KOPT-K1 (cell line): Measurements from ENCODE around the gene RBL2.

Experiments used
- H3K27ac ChIP-seq: fragments of 200-600 bp; sonication (generic); 2 replicates; pipeline ENCODE4 v1.5.1; 2016; ENCODE audit warnings: antibody characterized with exemption, mild to moderate bottlenecking, low read depth, low read length; ENCODE audit not compliant: poor library complexity, severe bottlenecking
- H3K36me3 ChIP-seq: fragments of 200-600 bp; sonication (generic); 2 replicates; pipeline ENCODE4 v1.5.1; 2017; ENCODE audit warnings: antibody characterized with exemption, mild to moderate bottlenecking, low read length, moderate library complexity; ENCODE audit not compliant: insufficient read depth
- H3K9me3 ChIP-seq: fragments of 200-600 bp; sonication (generic); 2 replicates; pipeline ENCODE4 v1.5.1; 2017; ENCODE audit warnings: antibody characterized with exemption, low read length, mild to moderate bottlenecking; ENCODE audit not compliant: insufficient read depth, poor library complexity, severe bottlenecking

RBL2 gene

DNA sequence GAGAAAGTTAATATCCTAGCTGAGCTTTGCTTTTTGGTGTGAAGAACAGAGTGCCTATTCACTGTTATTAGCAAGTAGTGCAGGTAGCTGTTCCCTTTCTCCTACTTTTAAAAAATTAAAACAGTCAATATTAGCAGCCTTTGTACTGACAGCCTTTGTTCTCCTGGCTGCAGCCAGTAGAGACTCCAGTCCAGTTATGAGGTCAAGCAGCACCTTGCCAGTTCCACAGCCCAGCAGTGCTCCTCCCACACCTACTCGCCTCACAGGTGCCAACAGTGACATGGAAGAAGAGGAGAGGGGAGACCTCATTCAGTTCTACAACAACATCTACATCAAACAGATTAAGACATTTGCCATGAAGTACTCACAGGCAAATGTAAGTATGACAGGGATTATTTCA is 46.1 kb downstream of the RBL2 start:
- Histone ChIP-seq H3K27ac (no peak overlapping the region), H3K9me3 (no peaks in the 10 kb centered on the region), H3K36me3 (peaks cover 97% of the 10 kb centered on the region)

DNA sequence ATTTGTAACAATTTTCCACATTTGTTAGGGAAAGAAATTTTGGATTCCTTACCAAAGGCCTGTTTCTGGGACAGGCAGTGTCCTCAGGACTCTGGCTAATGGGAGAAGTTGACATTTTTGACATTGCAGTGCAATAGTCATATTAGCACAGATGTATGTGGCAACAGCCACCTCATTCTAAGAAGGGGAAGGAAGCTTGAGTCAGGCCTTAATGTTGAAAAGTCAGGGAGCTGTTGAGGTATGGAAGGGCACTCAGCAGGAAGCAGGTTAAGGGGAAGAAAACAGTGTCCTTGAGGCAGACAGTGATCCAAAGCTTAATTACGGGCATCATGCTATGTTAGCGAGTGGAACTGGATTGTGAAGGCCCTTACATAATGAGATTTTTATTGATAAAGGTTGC is 47.9 kb downstream of the RBL2 start:
- peaks cover 100% of the 10 kb centered on the region for H3K36me3 ChIP-seq
- H3K27ac ChIP-seq, result no peak overlapping the region
- H3K9me3 ChIP-seq, result no peaks in the 10 kb centered on the region

DNA sequence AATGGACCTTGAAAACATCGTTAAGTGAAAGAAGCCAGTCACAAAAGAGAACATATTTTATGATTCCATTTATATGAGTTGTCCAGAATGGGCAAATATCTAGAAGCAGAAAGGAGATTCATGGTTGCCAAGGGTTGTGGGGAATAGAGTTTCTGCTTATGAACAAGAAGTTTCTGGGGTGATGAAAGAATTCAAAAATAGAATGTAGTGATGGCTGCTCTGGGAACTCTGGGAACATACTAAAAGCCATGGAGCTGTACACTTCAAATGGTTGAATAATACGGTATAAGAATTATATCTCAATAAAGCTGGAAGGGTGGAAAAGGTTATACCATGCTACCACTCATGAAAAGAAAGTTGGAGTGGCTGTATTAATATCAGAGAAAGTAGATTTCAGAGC is 50.3 kb downstream of the RBL2 start:
- no peak overlapping the region for H3K27ac ChIP-seq
- H3K36me3 ChIP-seq, result peaks cover 100% of the 10 kb centered on the region
- no peaks in the 10 kb centered on the region for H3K9me3 ChIP-seq

DNA sequence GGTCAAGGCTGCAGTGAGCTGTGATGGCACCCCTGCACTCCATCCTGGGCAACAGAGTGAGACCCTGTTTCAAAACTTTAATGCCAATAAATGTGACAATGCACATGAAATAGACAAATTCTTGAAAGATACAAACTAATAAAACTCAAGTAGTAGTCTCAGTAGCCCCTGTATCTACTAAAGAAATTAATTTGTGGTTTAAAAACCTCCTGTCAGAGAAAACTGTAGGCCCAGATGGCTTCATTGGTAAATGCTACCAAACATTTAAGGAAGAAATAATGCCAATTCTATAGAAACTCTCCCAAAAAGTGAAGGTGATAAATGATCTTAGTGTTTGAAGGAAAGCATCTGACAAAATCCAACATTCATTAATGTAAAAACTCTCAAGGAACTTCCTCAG is 52.0 kb downstream of the RBL2 start:
- Histone ChIP-seq H3K9me3 (no peaks in the 10 kb centered on the region), H3K36me3 (peaks cover 98% of the 10 kb centered on the region)

DNA sequence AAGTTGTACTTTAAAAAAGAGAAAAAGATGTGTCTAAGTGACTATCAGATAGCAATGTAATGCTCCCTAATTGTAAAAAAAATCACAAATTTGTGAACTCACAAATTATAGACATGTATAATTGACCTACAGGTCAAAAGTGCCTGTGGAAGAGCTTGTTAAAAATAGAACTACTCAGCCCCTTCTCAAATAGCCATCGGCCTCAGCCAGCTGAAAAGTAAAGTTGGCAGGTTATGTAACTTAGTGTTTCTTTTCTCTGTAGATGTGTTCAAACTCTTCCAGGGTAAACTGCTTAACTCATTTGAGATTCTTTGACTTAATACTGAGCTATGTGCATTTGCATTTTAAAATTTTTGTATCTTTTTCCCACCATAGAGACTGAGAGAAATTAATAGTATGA is 55.5 kb downstream of the RBL2 start:
- H3K27ac ChIP-seq, result no peak overlapping the region
- peaks cover 98% of the 10 kb centered on the region for H3K36me3 ChIP-seq
- no peaks in the 10 kb centered on the region for H3K9me3 ChIP-seq

More for the DNA sequence above, 52.0 kb downstream of the RBL2 start:
- no peak overlapping the region for H3K27ac ChIP-seq

DNA sequence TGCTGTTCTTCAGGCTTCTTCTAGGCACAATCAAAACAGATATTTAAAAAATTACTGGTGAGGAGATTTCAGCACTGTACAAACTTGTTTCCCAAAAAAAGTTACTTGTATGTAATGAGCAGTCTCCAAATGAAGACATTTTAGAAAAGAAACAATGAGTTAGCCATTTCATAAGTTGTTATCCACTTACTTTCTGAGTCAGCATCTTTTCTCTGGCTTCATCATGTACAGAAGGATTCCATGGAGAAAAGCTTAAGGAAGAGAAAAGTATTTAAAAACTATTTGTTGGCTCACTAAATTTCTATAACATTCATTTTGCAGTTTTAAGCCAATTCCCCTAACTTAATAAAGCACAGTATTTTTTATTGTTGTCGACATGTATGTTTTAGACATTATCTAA is 58.2 kb downstream of the RBL2 start:
- Histone ChIP-seq H3K9me3 (no peaks in the 10 kb centered on the region), H3K27ac (no peak overlapping the region), H3K36me3 (peaks cover 98% of the 10 kb centered on the region)

DNA sequence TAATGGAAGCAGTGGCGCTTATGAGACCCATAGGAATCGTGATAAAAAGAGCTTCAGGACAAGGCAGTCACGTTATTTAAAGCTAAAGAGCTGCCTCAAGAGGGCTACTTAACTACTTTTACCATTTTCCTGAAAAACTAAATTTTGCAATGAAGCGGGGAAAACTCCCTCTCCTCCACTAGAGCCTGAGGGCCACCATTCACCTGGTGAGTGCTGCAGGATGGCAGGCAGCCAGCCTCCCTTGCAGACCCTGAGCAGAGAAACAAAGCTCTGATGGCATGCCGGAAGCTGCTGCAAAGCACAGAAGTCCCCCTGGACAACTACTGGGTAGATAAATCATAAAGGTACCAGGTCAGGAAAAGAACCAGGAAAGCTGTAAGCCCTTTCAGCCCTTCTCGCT is 60.4 kb downstream of the RBL2 start:
- Histone ChIP-seq H3K27ac (no peak overlapping the region), H3K36me3 (peaks cover 91% of the 10 kb centered on the region), H3K9me3 (no peaks in the 10 kb centered on the region)

DNA sequence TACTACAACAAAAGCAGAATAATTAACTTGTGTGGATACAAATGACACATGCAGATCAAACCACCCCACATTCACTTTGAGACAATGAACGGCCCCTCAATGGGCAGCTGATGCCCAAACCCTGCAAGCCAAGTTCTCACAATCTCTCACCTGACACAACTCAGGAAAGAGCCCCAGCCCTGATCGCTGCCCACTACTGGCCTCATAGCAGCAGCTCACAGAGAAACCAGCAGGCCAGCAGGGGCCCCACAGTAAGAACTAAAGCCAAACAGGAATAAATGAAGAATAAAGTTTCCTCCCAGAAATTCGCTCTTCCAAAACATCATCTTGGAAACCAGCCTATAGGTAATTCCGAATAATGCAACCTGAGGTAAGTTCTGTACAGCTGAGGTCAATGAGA is 61.1 kb downstream of the RBL2 start:
- no peak overlapping the region for H3K27ac ChIP-seq
- no peaks in the 10 kb centered on the region for H3K9me3 ChIP-seq
- H3K36me3 ChIP-seq, result peaks cover 85% of the 10 kb centered on the region

DNA sequence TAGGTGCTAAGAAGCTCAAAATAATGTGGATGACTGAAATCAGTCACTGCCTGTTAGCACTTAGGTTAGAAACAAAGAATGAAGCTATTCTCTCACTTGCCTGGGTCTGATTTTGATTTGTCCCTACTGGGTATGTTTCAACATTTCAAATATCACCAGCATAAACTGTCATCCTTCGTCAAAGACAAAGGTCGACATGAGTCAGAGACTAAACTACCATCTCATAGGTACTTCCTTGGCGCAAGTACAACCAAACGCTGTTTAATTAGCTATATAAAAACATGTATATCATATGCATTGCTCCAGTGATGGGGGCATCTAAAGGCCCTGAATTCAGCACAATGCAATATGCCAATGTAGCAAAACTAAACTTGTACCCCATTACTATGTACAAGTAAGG is 64.7 kb downstream of the RBL2 start:
- Histone ChIP-seq H3K36me3 (peaks cover 50% of the 10 kb centered on the region), H3K27ac (no peak overlapping the region), H3K9me3 (no peaks in the 10 kb centered on the region)

DNA sequence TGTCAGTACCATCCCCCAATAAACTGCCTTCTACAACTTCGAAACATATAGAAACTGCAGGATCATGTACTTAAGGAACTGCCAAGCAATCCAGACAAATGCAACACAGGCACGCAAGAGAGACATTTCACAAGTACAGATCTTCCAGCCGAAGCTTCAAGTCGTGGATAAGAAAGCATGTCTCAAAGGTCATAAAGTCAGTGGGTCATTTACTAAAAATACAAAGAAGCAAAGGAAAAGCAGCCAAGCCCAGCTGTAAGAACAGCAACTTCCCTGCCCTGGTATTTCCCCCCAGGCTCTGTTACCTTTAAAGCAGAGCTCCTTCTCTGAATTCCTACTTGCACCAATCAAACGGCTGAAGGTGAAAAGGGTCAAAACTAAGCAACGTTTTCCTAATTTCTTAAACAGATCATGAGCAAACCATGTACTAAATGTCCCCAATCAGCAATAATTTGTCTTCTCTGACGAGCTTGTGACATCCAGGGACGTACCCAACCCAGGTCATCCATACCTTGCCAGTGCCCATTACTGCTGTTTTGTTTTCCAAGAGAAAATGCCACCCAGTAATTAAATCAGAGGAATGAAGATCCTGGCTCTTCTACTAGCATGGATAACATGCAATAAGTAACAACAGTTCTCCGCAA is 67.1 kb downstream of the RBL2 start:
- Histone ChIP-seq H3K9me3 (no peaks in the 10 kb centered on the region), H3K27ac (no peak overlapping the region), H3K36me3 (peaks cover 26% of the 10 kb centered on the region)

DNA sequence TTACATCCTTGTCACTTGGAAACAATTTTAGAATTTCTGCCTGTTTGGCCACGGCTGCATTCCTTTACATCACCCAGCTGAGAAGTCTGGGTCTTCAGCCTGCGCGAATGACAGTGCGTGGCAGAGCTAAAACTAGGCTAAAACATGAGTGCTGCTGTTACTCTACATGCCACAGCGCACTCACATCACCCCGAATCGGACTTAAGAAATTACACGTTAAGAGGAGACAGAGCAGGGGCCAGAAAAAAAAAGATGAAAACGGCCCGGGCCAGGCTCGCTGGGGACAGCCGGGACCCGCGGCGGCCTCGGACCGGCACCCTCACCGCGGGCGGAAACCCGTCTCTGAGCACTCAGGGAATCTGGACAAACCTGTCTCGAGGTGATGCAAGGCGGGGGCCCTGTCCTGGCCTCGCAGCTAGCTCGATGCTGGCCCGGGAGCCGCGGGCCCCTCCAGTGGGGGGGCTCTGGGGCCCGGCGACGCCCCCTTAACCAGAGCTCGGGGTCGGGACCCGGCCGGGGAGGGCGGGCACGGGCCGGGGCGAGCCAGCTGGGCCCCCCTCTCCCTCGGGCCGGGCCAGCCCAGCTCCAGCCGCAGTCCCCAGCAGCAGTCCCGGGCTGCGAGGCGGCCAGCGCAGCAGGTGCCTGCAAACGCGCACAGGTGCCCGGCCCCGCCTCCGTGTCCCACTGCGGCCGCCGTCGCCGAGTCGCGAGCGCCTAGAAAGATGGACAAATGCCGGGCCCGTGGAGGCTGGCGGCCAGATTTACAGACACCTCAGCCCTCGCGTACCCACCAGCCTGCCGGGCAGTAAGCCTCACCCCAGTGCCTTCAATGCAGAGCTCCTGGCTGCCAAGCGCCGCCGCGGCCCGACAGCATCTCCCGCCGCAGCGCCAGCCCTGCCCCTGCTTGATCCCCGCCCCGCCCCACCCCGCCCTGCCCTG is 68.3 kb downstream of the RBL2 start, which contains the start of gene AKTIP:
Gene AKTIP (minus strand): TSS at position 879 of the 939 bp plus-strand sequence. CDS start 2,950 bp downstream, outside the sequence.
- peak within 1 kb of the TSS; percentile 76 for H3K27ac ChIP-seq
- peaks cover 13% of the 10 kb centered on the region for H3K36me3 ChIP-seq
- no peaks in the 10 kb centered on the region for H3K9me3 ChIP-seq

DNA sequence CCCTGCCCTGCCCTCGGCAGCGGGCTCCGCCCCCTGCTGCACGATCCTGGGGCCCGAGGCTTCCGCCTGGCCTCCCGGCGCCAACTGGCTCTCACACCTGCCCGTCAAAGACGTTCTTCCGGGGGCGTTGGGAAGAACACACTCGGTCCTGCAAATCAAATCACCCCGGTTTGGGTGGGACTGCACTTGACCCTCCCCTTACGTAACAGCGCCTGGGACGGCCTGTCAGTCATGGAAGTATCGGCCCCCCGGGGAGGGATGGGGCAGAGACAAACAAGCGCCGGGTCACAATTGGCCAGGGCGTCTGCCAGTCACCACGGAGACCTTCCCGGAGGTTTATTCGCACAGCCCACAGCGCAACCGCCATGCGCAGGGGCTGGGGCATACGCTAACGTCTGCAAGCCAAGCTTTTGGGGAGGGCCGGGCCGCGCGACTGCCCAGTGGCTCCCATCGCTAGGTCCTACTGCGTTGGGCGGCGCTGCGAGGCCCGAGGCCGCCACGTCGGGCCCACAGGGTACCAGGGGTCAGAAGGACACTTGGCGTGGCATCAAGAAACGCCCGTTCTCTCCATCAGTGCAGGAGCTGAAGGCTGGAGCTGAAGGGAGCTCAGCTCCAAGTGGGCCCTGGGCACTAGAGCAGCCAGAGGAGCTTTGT is 69.1 kb downstream of the RBL2 start:
- peak overlapping the region; percentile 76 for H3K27ac ChIP-seq

DNA sequence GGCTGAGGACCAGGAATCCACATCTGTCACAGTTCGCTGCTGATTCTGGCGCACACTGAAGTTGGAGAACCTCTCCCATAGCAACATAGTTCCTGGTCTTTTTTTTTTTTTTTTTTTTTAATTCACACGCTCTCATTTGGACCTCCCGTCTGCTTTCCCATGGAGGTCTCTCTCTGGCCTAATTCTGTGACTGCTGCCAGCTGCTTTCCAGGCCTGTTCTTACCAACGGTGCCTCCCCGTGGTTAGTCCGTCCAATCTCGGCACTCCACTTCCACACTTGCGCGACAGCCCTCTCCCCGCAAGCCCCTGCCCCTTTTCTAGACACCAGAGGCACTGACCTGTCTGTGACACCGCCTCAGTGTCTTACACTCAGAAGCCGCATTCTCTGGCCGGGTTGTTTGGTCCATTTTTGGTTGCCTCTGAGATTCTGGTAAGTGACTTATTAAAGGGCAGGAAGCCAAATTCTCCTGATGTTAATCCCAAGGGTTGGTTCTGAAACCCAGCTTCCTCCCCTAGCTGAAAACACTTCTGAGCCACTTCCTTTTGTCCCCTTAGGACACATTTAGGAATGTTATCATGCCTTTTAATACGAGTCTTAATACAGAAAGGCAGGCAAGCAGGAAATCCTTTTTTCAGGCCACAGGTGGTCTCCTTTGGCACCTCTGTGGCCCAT is 69.9 kb downstream of the RBL2 start:
- Histone ChIP-seq H3K9me3 (no peaks in the 10 kb centered on the region), H3K27ac (peak overlapping the region; percentile 76), H3K36me3 (0 out of 2 replicates have a peak, but pooled peaks cover 3% of the 10 kb centered on the region)

More for the DNA sequence above, 69.1 kb downstream of the RBL2 start:
- H3K36me3 ChIP-seq, result peaks cover 8% of the 10 kb centered on the region; the same call in 1 of the 2 replicates
- H3K9me3 ChIP-seq, result no peaks in the 10 kb centered on the region

DNA sequence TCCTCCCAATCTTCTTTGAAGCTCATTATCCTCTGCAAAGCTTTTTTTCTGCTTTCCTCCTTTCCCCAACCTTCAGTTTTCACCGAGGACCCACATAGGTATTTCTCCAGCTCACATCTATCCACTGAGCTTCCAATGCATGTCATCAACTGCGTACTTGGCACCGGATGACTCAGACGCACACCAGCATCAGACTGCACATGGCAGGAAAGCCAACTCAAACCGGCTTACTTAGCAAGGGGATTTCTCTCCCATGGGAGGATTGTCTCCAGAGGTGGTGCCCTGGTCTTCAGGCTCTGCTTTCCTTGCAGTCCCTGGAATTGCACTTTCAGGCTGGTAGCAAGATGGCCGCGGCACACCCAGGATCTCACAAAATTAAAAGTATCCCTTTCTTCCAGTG is 70.4 kb downstream of the RBL2 start:
- no peak overlapping the region for H3K27ac ChIP-seq
- no peaks in the 10 kb centered on the region for H3K36me3 ChIP-seq
- H3K9me3 ChIP-seq, result no peaks in the 10 kb centered on the region

DNA sequence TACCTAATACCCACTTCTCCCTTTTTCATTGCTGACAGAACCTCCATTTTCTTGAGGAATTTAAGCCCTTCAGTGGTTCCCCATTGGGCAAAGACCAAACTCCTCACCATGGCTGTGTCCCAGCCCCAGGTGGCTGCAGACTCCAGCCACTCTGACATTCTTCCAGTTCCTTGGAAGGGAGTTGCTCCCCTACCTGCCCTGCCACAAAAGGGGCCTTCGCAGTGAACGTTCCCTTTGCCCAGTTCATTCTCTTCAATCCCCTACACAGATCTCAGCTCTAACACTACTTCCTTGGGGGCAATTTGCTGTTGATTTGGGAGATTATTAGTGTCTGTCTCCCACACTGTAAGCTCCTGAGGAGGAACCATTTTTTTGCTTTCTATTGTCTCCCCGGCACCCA is 72.0 kb downstream of the RBL2 start:
- Histone ChIP-seq H3K27ac (no peak overlapping the region), H3K9me3 (no peaks in the 10 kb centered on the region)

More for the DNA sequence above, 72.0 kb downstream of the RBL2 start:
- no peaks in the 10 kb centered on the region for H3K36me3 ChIP-seq
